ENCODE measurements around the gene ITPKC. TPM values are rescaled to one million over a fixed set of nuclear protein-coding genes. Genes with fewer than 3 reads are reported as not detected.

ITPKC gene
- total and polyA plus RNA-seq, 11 donors: 6.9 to 27.3 (median 9.1) TPM

GRCh38 chr19:40683437-40683836 lies 33.5 kb upstream of the ITPKC start:
- WGBS, 4 donors: 69 to 78% (median 74%) methylated on average over 9 of the region's 9 CpGs
- Histone ChIP-seq H3K4me3 (no peak overlapping the region), H3K9me3 (no peaks in the 10 kb centered on the region), H3K27me3 (no peaks in the 10 kb centered on the region), H3K27ac (no peak overlapping the region), H3K36me3 (peaks cover 0 to 85% (median 67%) of the 10 kb centered on the region in 9 donors), H3K4me1 (peaks cover 0 to 22% (median 5%) of the 10 kb centered on the region in 12 donors)
- ATAC-seq (no peak), DNase-seq (peak in 1 of 5 donors; percentile 1)
- TF ChIP-seq POLR2A (IDR thresholded peaks at IDR 0.05) (no peak), CTCF (IDR thresholded peaks at IDR 0.05) (no peak)
- intact Hi-C loops (cut with DNase I): no loop called here

- 95 to 97% (median 96%) methylated on average over 32 of the region's 32 CpGs for WGBS, 4 donors
- Histone ChIP-seq H3K36me3 (peaks cover 0 to 76% (median 59%) of the 10 kb centered on the region in 9 donors), H3K27me3 (no peaks in the 10 kb centered on the region), H3K9me3 (no peaks in the 10 kb centered on the region), H3K4me1 (peaks cover 0 to 30% (median 5%) of the 10 kb centered on the region in 12 donors), H3K27ac (no peak overlapping the region), H3K4me3 (no peak overlapping the region)
- TF ChIP-seq POLR2A (IDR thresholded peaks at IDR 0.05): no peak
- no peak for TF ChIP-seq CTCF (IDR thresholded peaks at IDR 0.05)
- ATAC-seq (no peak), DNase-seq (no peak)
- intact Hi-C loops (cut with DNase I): no loop called here
These were observed 32.6 kb upstream of the ITPKC start for GRCh38 chr19:40684280-40684679.

GRCh38 chr19:40685016-40685526 lies 31.8 kb upstream of the ITPKC start:
- no peak overlapping the region for H3K4me3 ChIP-seq
- H3K27ac ChIP-seq: no peak overlapping the region
- H3K27me3 ChIP-seq: no peaks in the 10 kb centered on the region
- no peak for TF ChIP-seq CTCF (IDR thresholded peaks at IDR 0.05)
- no peak for TF ChIP-seq POLR2A (IDR thresholded peaks at IDR 0.05)
- DNase-seq (peak in 1 of 5 donors; percentile 22), ATAC-seq (no peak)
- H3K9me3 ChIP-seq: no peaks in the 10 kb centered on the region
- peaks cover 0 to 68% (median 52%) of the 10 kb centered on the region in 9 donors for H3K36me3 ChIP-seq
- 89 to 93% (median 91%) methylated on average over 3 of the region's 3 CpGs for WGBS, 4 donors
- intact Hi-C loops (cut with DNase I): no loop called here
- H3K4me1 ChIP-seq: peaks cover 0 to 38% (median 9%) of the 10 kb centered on the region in 12 donors

- DNase-seq (peak in 1 of 5 donors; percentile 26), ATAC-seq (no peak)
- 69 to 77% (median 72%) methylated on average over 6 of the region's 6 CpGs for WGBS, 4 donors
- Histone ChIP-seq H3K27me3 (no peaks in the 10 kb centered on the region), H3K36me3 (peaks cover 0 to 63% (median 47%) of the 10 kb centered on the region in 9 donors), H3K4me3 (no peak overlapping the region), H3K27ac (no peak overlapping the region), H3K9me3 (no peaks in the 10 kb centered on the region), H3K4me1 (peaks cover 0 to 41% (median 12%) of the 10 kb centered on the region in 12 donors)
- intact Hi-C loops (cut with DNase I): no loop called here
- no peak for TF ChIP-seq POLR2A (IDR thresholded peaks at IDR 0.05)
- TF ChIP-seq CTCF (IDR thresholded peaks at IDR 0.05): no peak
These were observed 31.3 kb upstream of the ITPKC start for GRCh38 chr19:40685563-40685962.
